ENCODE measurements around the gene ATOX1. TPM values are rescaled to one million over a fixed set of nuclear protein-coding genes. Genes with fewer than 3 reads are reported as not detected.

Gene ATOX1
- total and polyA plus RNA-seq, 2 of the 4 experiments (the other 2 are of a cell fraction): 56.3 to 360 TPM

DNA sequence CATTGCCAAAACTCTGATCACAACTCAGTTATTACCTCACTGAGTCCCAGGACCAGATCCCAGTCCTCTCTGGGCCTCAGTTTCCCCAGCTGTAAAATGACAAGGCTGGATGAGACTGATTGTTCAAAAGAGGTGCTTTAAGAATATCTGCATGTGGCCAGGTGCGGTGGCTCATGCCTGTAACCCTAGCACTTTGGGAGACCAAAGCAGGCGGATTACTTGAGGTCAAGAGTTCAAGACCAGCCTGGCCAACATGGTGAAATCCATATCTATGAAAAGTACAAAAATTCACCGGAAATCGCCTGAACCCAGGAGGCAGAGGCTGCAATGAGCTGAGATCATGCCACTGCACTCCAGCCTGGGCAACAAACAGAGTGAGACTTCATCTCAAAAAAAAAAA is 8.3 kb downstream of the ATOX1 start:
- Histone ChIP-seq H2BK5ac (ENCODE audit: low read depth, low read length, poor library complexity, severe bottlenecking) (no peak overlapping the region), H3K56ac (ENCODE audit: extremely low read depth, insufficient read depth, low read length) (no peak overlapping the region), H4K20me1 (ENCODE audit: insufficient read depth, low read length) (no peaks in the 10 kb centered on the region), H3K9ac (ENCODE audit: low read depth, low read length) (no peak overlapping the region), H3K14ac (replicated peaks; ENCODE audit: low read depth, low read length) (no peak overlapping the region), H2AK9ac (replicated peaks; ENCODE audit: low read depth, low read length, poor library complexity) (no peak overlapping the region), H3K9me1 (ENCODE audit: insufficient read depth, low read length) (peaks cover 17% of the 10 kb centered on the region), H2BK20ac (ENCODE audit: low read depth, low read length) (no peak overlapping the region), H3K4me2 (ENCODE audit: low read depth, low read length) (no peak overlapping the region), H4K5ac (ENCODE audit: low read depth, low read length) (no peak overlapping the region), H4K91ac (ENCODE audit: insufficient read depth, low read depth, low read length) (no peak overlapping the region), H3K27ac (ENCODE audit: insufficient read depth, low read length) (no peak overlapping the region), H2AK5ac (ENCODE audit: low read depth, low read length) (no peak overlapping the region), H3K18ac (ENCODE audit: low read depth, low read length) (no peak overlapping the region), H3K4me1 (ENCODE audit: control insufficient read depth, insufficient read depth, low read length) (peaks cover 11% of the 10 kb centered on the region), H2BK15ac (ENCODE audit: low read depth, low read length) (no peak overlapping the region), H2AFZ (replicated peaks; ENCODE audit: low read length, poor library complexity) (no peak overlapping the region), H3K4me3 (ENCODE audit: insufficient read depth, low read depth, low read length) (no peak overlapping the region), H3K4ac (ENCODE audit: low read depth, low read length) (no peak overlapping the region), H3K23ac (ENCODE audit: low read depth, low read length) (no peak overlapping the region), H3K9me3 (ENCODE audit: control insufficient read depth, insufficient read depth, low read length) (no peaks in the 10 kb centered on the region), H3K27me3 (ENCODE audit: control insufficient read depth, insufficient read depth, low read length) (no peaks in the 10 kb centered on the region), H3K36me3 (ENCODE audit: control insufficient read depth, insufficient read depth, low read length) (peaks cover 14% of the 10 kb centered on the region), H4K8ac (ENCODE audit: low read depth in 2 of 2, low read length in 2 of 2) (no peak overlapping the region), H2BK120ac (ENCODE audit: low read depth, low read length) (no peak overlapping the region), H3K79me1 (ENCODE audit: low read depth in 1 of 2, low read length in 2 of 2) (peaks cover 31 to 67% of the 10 kb centered on the region in 2 experiments)
- in situ Hi-C loops (cut with MboI; ENCODE audit: low sequenced_read_pairs) (no loop called here), dilution Hi-C loops (cut with HindIII; ENCODE audit: low sequenced_read_pairs, unreplicated experiment) (no loop called here), intact Hi-C loops (cut with micrococcal nuclease) (no loop called here)
- WGBS, 2 experiments (ENCODE audit: extremely low coverage in 2 of 2, insufficient read length in 1 of 2): 100% methylated on average over 2 of the region's 4 CpGs; no CpG with 5 or more reads in 1 of the 2 experiments
- ChIA-PET CTCF (no interaction called here), POLR2A (ENCODE audit: unreplicated experiment) (interaction anchor here (0.6 kb wide), 1 partner anchor 85 kb away, joined by 3 read pairs; no protein-coding TSS in a partner anchor)
- DNase-seq: no peak
- TF ChIP-seq, protein P1, sequence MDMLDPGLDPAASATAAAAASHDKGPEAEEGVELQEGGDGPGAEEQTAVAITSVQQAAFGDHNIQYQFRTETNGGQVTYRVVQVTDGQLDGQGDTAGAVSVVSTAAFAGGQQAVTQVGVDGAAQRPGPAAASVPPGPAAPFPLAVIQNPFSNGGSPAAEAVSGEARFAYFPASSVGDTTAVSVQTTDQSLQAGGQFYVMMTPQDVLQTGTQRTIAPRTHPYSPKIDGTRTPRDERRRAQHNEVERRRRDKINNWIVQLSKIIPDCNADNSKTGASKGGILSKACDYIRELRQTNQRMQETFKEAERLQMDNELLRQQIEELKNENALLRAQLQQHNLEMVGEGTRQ (IDR thresholded peaks at IDR 0.05; ENCODE audit: low read depth, low read length): no peak
- TF ChIP-seq RFX5 (IDR thresholded peaks at IDR 0.05; ENCODE audit: low read depth, low read length): no peak
- no peak for TF ChIP-seq SMC3 (IDR thresholded peaks at IDR 0.05; ENCODE audit: low read depth, low read length)
- no peak for TF ChIP-seq RAD21 (IDR thresholded peaks at IDR 0.05; ENCODE audit: low read length)
- TF ChIP-seq, protein P2, sequence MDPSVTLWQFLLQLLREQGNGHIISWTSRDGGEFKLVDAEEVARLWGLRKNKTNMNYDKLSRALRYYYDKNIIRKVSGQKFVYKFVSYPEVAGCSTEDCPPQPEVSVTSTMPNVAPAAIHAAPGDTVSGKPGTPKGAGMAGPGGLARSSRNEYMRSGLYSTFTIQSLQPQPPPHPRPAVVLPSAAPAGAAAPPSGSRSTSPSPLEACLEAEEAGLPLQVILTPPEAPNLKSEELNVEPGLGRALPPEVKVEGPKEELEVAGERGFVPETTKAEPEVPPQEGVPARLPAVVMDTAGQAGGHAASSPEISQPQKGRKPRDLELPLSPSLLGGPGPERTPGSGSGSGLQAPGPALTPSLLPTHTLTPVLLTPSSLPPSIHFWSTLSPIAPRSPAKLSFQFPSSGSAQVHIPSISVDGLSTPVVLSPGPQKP (IDR thresholded peaks at IDR 0.05; ENCODE audit: borderline replicate concordance, low read depth, low read length): no peak
- no peak for TF ChIP-seq POLR2A (IDR thresholded peaks at IDR 0.05; ENCODE audit: low read depth, low read length)
- TF ChIP-seq, protein P3, sequence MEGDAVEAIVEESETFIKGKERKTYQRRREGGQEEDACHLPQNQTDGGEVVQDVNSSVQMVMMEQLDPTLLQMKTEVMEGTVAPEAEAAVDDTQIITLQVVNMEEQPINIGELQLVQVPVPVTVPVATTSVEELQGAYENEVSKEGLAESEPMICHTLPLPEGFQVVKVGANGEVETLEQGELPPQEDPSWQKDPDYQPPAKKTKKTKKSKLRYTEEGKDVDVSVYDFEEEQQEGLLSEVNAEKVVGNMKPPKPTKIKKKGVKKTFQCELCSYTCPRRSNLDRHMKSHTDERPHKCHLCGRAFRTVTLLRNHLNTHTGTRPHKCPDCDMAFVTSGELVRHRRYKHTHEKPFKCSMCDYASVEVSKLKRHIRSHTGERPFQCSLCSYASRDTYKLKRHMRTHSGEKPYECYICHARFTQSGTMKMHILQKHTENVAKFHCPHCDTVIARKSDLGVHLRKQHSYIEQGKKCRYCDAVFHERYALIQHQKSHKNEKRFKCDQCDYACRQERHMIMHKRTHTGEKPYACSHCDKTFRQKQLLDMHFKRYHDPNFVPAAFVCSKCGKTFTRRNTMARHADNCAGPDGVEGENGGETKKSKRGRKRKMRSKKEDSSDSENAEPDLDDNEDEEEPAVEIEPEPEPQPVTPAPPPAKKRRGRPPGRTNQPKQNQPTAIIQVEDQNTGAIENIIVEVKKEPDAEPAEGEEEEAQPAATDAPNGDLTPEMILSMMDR (conservative IDR thresholded peaks at IDR 0.05; ENCODE audit: low read depth, low read length): no peak
- no peak for TF ChIP-seq NFE2L2 (IDR thresholded peaks at IDR 0.05; ENCODE audit: low read depth, low read length)
- no peak for TF ChIP-seq RCOR1 (IDR thresholded peaks at IDR 0.05; ENCODE audit: insufficient replicate concordance, low read length)
- no peak for TF ChIP-seq MAFK (IDR thresholded peaks at IDR 0.05; ENCODE audit: low read depth, low read length)
- no peak for TF ChIP-seq CHD1 (IDR thresholded peaks at IDR 0.05; ENCODE audit: low read depth, low read length)
- TF ChIP-seq MAZ (IDR thresholded peaks at IDR 0.05; ENCODE audit: borderline replicate concordance, low read depth, low read length): no peak
- no peak for TF ChIP-seq BHLHE40 (IDR thresholded peaks at IDR 0.05; ENCODE audit: low read depth, low read length)
- no peak for TF ChIP-seq FOS (IDR thresholded peaks at IDR 0.05; ENCODE audit: low read depth, low read length)
- no TSS peak for BruUV-seq (replicated peaks)
- no peak for ATAC-seq (ENCODE audit: low read depth)

All from IMR-90 (cell line).